RPMI7951 (cell line): Measurements from ENCODE around the gene MAZ. TPM values are rescaled to one million over a fixed set of nuclear protein-coding genes. Genes with fewer than 3 reads are reported as not detected.
A peak's percentile ranks its signal among the peaks of the same experiment; 100 is the strongest.
"Not testable (repeated sequence)": the region's sequence is repeated elsewhere in the genome, so short reads cannot be mapped to it uniquely, and the experiment has no call there.

Experiments used
- DNase-seq: peaks from one replicate; pipeline ENCODE4 v3.0.0-alpha.2; 2012; ENCODE audit warnings: low read depth
- total RNA-seq: library from RNA; depleted of rRNA; stranded (reverse); fragments of >200 nt; shearing (Covaris generic); gene quantifications from 2 replicates; pipeline ENCODE4 v1.2.3, GENCODE V29; 2014

MAZ gene
- total RNA-seq, 1 experiment from 2014 or later: 114 TPM

- peak; percentile 94 for DNase-seq
Observed at GRCh38 chr16:29825145-29826044, 19.1 kb downstream of the MAZ start.

GRCh38 chr16:29826342-29826695 lies 20.0 kb downstream of the MAZ start:
- no peak for DNase-seq

GRCh38 chr16:29830774-29831173 lies 24.4 kb downstream of the MAZ start:
- DNase-seq: no peak

GRCh38 chr16:29831490-29831889 lies 25.2 kb downstream of the MAZ start:
- no peak for DNase-seq

GRCh38 chr16:29833219-29833618 lies 26.9 kb downstream of the MAZ start:
- DNase-seq: not testable (repeated sequence)

- DNase-seq: no peak
Observed at GRCh38 chr16:29834079-29834478, 27.8 kb downstream of the MAZ start.

- no peak for DNase-seq
Observed at GRCh38 chr16:29835926-29836325, 29.6 kb downstream of the MAZ start.

- no peak for DNase-seq
Observed at GRCh38 chr16:29836623-29837022, 30.3 kb downstream of the MAZ start.

- no peak for DNase-seq
Observed at GRCh38 chr16:29837841-29838240, 31.5 kb downstream of the MAZ start.

GRCh38 chr16:29839822-29840221 lies 33.5 kb downstream of the MAZ start:
- DNase-seq: no peak

GRCh38 chr16:29840240-29840639 lies 33.9 kb downstream of the MAZ start:
- DNase-seq: no peak

GRCh38 chr16:29841631-29842030 lies 35.3 kb downstream of the MAZ start:
- DNase-seq: no peak

GRCh38 chr16:29842732-29843346 lies 36.5 kb downstream of the MAZ start:
- DNase-seq: no peak

- DNase-seq: no peak
Observed at GRCh38 chr16:29843931-29844330, 37.6 kb downstream of the MAZ start.

- DNase-seq: no peak
Observed at GRCh38 chr16:29844575-29845331, 38.4 kb downstream of the MAZ start.

- DNase-seq: no peak
Observed at GRCh38 chr16:29845656-29846055, 39.3 kb downstream of the MAZ start.

GRCh38 chr16:29848420-29849297 lies 42.3 kb downstream of the MAZ start:
- DNase-seq: peak; percentile 60

- DNase-seq: no peak
Observed at GRCh38 chr16:29849505-29849904, 43.2 kb downstream of the MAZ start.

- DNase-seq: no peak
Observed at GRCh38 chr16:29850998-29851397, 44.7 kb downstream of the MAZ start.

GRCh38 chr16:29852654-29853053 lies 46.3 kb downstream of the MAZ start:
- DNase-seq: peak; percentile 41

GRCh38 chr16:29854520-29855100 lies 48.3 kb downstream of the MAZ start:
- DNase-seq: no peak
